Endometrial microvascular endothelial cells (primary cell): ENCODE data around the gene HSPB7. TPM values are rescaled to one million over a fixed set of nuclear protein-coding genes. Genes with fewer than 3 reads are reported as not detected.
"Not testable (repeated sequence)": the region's sequence is repeated elsewhere in the genome, so short reads cannot be mapped to it uniquely, and the experiment has no call there.

Experiments
- in situ Hi-C: cut with HindIII; loops from 2 replicates; pipeline ENCODE4 v1.10.0; 2017; ENCODE audit warnings: low sequenced_read_pairs, low pct_unique_long_range_greater_than_20kb; ENCODE audit errors: inconsistent ontology term
- total RNA-seq: library from RNA; depleted of rRNA; stranded (reverse); fragments of >200 nt; gene quantifications from one replicate; pipeline ENCODE4 v1.2.3, GENCODE V29; 2015; ENCODE audit errors: inconsistent ontology term

Gene HSPB7
- not detected for total RNA-seq

DNA sequence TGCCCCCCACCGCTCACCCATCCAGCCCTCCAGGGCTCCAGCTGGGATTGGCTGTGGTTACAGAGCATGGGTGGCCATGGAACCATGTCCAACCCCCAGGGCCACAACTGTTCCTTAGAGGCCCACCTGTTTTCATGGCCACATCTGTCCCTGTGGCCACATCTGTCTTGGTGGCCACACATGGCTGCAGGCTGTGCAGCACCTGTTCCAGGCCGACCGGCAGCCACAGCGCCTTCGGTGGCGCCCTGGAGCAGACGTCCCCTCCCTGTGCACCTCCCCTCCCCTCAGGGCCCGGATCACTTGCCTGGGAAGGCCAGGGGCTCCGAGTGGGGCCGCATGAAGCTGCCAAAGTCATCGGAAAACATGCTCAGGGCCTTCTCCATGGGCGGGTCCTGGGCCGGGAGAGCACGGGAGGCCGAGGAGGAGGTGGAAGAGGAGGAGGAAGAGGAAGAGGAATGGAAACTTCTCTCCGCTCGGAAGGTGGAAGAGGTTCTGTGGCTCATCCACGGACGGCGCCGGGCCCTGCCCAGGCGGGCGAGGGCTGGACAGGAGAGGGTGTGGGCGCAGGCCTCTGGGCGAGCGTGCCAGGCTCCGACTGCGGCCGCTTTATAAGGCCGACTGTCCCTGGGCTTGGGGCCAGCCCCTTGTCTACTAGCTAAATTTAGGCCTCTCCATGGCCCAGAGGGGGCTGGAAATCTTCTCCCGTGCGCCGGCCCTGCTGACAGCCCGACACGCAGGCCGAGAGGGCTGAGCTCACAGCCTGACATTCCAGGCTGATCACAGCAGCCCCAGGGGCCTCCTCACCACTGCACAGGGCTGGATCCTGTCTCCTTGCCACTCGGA lies at the start of gene HSPB7:
TSS of gene HSPB7 (minus strand) at position 583 of the 843 bp plus-strand sequence. CDS start at position 503, 80 bp downstream.
- in situ Hi-C loops = no loop called here

DNA sequence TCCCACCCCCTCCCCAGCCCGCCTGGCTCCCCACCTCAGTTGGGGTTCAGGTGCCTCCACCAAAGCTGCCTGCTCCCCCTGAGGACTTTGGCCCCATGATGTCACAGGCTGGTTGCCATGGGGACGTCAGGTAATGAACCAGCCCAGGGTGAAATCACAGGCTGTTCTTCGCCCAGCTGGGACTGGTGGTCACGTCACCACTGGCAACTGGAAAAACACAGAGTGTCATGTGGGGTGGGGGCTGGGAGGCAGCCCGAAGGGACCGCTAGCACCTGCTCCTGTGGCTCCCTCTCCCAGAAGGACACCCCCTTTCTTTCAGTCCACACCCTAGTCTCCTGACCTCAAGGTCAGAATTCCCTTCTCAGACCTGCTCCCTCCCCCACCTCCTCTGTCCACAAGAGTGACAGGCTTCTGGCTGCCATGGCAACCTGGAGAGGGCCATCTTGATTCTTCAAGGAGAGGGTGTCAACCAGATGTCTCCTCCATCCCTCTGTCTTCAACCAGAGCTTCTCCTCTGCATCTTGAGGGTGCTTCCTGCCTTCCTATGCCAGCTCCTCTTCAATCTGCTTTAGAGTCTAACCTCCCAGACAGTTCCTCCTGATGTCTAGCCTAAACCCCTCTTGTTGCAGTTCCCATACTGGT lies 49.4 kb upstream of the HSPB7 start:
- in situ Hi-C loops = loop anchor here (10.0 kb wide), 1 partner anchor 148 kb away; the partner anchor contains the start of gene ARHGEF19

DNA sequence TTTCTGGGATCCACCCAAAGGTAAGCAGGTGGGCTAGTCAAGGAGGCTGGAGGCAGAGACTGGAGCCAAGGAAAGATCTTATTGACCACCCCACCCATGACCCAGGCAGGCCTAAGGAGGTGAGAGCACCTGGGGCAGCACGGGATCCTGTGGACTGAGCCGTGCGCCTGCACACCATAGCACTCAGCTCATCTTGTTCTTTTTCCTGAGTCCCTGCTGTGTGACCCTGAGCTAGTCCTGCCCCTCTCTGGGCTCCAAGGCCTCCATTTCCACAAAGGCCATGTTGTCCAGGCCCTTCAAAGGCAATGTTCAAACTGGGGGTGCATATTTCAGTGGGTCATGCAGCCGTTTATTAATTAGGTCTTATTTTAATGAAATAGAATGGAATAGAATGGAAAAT lies 48.4 kb upstream of the HSPB7 start:
- in situ Hi-C loops = loop anchor here (10.0 kb wide), 1 partner anchor 149 kb away; the partner anchor contains the start of gene ARHGEF19

DNA sequence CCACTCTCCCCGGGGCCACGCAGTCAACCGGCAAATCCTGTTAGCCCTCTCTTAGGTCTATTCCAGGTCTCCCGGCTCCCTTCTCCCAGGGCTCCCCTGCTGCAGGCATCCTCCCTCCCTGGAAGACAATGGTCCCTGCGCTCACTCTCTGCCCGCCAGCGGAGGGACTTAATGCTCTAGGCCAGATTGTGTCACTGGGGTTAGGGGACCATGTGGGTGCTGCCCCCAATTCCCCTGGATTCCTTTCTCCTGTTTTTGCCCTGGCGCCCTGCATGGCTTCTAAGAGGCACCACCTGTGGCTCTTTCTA lies 47.4 kb upstream of the HSPB7 start:
- in situ Hi-C loops = loop anchor here (10.0 kb wide), 1 partner anchor 150 kb away; the partner anchor contains the start of gene ARHGEF19

DNA sequence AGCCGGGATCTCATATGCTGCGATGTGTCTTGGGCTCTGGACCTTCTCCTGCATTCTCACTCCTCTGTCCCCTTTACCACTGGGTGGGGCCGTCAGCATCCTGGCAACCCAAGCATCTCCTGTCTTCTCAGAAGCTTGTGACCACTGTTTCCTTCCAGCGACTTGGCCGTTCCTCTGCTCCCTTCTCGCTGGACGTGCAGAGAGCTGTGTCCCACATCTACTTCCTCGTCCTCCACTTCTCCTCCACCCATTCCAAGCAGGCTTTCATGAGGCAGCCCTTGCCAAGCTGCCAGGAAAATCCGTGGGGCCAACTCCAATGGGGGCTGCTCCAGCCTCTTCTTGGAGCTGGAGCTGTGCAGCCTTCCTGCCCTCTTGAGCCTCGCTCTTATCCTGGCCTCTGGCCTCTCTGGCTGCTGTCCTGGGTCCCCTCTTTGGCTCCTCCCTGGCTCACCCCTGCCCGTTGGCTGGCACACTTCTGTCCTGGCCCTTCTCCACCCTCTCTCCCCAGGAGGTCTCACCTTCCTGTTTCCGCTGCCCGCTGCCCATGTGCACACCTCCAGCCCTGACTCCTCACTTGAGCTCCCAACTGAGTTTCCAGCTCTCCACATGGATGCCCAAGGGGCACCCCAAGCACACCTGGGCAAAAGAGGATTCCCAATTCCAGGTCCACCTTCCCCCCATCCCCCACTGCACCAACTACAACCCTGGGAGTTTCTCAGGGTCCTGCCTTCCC lies 46.9 kb upstream of the HSPB7 start:
- in situ Hi-C loops = loop anchor here (10.0 kb wide), 1 partner anchor 150 kb away; the partner anchor contains the start of gene ARHGEF19

DNA sequence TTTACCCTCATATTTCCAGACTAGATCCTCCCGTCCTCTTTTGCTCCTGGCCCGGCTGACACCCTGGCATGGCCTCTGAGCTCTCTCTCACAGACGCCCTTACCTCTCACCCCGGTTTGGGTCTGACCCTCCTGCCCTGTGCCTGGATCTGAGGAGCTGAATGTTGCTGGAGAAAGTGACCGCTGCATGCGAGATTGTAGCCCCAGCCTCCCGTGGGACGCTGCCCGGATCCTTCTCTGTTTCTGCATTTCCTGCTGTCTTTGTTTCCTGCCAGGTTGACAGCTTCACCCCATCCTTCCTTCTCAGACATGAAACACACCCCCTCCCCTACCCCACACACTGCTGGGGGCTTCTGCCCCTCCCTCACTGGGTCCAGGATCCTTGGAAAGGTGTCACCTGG lies 46.1 kb upstream of the HSPB7 start:
- in situ Hi-C loops = loop anchor here (10.0 kb wide), 1 partner anchor 151 kb away; the partner anchor contains the start of gene ARHGEF19

DNA sequence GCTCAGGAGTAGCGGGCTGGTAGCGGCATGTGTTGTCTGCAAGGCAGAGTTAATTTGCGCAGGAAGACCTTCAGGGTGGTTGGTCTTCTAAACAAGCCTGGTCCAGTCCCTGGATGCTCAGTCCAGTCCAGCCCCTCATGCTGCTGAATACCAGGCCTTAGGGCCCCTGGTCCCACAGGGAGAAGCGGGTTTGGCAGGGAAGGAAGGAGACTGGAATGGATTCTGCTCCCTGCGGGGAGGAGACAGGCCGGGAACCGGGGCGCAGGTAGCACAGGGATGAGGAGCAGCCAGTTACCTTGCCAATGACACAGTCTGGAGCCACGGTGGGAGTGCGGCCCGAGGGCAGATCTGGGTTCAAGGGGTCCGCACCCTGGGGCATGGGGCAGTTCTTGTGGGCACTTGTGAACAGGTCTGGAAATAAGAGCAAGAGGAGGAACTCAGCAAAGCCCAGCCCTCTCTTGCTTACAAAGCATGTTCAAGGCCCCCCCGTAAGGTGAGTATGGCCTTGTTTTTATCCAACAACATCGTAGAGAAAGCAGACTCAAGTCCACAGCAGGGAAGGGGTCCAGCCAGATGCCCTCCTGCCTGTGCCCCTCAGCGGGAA lies 45.5 kb upstream of the HSPB7 start:
- in situ Hi-C loops = loop anchor here (10.0 kb wide), 1 partner anchor 151 kb away; the partner anchor contains the start of gene ARHGEF19

DNA sequence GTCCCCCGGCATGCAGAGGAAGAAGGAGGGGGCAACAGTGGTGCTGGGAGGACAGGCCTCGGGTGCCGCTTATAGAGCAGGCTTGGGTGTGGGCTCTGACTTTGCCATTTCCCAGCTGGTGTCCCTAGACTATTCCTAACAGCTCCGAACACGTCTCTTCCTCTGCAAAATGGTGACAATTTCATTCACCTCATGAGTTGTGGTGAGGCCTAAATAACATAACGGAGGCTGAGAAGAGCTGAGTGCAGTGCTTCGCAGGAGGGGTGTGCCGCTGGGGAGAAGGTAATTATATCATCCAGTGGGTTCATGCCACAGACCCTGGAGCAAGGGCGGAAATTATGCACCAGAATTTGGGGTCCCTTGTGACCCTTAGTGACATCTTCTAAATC lies 44.8 kb upstream of the HSPB7 start:
- in situ Hi-C loops = loop anchor here (10.0 kb wide), 1 partner anchor 152 kb away; the partner anchor contains the start of gene ARHGEF19

DNA sequence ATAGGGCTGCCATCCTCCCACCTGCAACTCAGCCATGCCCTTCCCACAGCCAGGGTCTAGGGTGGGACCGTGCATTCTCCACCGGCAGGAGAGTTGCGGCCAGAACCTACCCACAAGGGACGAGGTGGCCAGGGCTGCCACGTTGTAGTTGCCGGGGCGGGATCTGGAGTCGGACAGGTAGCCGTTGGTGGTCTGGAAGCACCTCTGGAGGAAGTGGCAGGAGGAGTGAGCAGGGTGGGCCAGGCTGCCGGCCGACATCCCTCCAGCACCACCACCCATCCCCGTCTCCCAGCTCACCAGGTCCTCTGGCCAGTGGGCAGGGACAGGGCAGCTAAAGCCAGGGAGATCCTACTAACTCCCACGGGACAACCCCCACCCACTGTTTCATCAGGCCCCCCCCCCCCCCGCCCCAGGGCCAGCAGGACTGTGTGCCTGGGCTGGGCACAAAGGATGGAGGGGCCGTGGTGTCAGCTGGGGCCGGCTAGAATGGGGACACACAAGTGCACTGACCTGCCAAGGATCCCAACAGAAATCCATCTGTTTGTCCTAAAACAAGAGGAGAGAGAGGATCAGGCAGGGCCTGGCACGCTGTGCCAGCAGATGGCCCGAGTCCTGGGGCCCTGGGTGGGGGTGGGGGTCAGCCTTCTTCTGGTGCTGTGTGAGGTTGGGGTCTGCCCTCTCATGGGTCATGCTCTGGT lies 44.3 kb upstream of the HSPB7 start:
- in situ Hi-C loops = loop anchor here (10.0 kb wide), 1 partner anchor 153 kb away; the partner anchor contains the start of gene ARHGEF19

DNA sequence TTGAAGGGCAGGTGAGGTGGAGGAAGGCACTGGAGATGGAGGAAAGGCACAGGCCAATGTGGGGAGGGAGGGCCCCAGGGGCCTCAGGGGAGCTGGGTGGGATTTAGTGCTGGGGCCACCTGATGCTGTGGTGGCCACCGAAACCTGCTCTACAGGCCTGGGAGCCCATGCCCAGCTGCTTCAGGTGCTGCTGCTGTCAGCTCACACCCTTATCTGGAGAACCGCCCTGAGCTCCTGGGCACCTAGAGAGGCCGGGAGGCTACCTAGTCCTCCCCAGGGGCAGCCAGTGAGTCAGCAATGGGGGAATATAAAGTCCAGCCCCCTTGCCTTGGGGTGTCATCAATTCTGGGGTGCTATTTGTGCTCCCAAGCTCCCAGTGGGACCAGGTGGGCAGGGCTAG lies 43.4 kb upstream of the HSPB7 start:
- in situ Hi-C loops = loop anchor here (10.0 kb wide), 1 partner anchor 154 kb away; the partner anchor contains the start of gene ARHGEF19

DNA sequence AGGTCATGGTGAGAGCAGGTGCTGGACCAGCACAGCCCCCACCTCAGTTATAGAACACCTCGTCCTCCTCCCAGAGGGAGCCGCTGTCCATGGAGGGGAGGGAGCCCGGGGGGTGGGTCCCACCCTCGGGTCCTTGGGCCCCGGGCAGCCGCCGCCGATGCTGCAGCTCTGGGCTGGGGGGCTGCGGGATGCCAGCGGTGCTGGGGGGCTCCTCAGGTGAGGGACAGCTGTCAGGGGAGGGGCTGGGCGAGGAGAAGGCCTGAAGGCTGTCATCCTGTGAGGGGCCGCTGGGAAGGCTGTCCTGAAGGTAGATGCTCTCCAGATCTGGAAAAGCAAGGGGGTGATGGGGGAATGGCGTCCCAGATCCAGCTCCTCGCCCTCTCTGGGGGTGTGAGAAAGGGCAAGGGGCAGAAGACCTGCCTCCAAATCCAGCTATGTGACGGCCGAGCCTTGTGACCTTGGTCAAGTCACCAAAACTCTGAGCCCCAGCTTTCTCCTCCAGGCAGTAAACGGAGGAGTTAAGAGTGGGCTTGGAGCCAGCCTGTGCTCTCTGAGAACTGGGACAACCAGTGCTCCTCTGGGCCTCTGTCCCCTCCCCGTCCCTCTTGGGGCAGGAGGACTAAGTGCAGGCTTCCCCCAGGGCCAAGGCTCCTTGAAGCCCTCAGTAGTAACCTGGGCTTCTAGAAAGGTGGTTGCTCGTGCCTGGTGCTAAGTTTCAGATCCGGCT lies 40.7 kb upstream of the HSPB7 start:
- in situ Hi-C loops = not testable (repeated sequence)

DNA sequence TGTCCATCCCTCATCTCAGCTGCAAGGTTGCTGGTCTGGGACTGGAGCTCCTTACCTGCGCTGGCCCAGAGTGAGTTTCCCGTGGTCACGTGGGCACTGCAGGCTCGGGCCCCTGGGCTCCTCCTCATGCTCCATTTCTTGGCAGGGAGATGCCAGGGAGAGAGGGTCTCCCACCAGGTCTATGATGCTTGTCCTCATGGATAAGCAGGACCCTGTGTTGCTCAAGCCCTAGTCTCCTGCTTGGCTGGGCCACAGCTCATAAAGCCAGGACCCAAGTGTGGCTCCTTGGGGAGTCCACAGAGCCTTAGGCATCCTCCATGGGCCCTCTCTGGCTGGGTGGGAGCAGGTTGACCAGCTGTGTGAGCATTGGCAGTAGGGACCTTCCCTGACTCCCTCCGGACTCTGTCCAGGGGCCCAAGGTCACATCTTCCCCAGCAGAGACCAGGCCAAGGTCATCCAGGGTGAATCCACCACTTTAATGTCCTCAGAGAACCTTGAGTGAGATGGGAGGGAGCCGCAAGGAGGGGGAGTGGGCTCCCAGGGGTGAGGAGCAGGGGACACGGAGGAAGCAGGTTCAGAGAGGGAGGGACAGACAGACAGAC lies 39.6 kb upstream of the HSPB7 start:
- in situ Hi-C loops = not testable (repeated sequence)

DNA sequence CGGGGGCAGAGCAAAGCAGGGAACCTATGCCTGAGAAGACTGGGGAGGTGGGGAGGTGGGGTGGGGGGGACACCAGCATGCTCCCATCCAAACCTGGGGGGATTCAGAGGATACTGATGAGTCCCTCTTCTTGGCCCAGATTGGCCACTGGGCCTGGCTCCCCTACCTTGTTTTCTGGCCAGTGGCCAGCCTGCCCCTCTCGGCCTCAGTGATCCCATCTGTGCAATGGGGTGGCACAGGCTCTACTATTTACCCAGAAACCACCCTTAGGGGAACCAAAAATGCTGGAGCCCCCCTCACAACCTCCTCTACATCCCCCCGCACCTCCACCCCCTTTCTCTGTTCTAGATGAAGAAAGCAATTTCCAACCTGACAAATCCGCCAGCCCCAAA lies 38.7 kb upstream of the HSPB7 start:
- in situ Hi-C loops = not testable (repeated sequence)

DNA sequence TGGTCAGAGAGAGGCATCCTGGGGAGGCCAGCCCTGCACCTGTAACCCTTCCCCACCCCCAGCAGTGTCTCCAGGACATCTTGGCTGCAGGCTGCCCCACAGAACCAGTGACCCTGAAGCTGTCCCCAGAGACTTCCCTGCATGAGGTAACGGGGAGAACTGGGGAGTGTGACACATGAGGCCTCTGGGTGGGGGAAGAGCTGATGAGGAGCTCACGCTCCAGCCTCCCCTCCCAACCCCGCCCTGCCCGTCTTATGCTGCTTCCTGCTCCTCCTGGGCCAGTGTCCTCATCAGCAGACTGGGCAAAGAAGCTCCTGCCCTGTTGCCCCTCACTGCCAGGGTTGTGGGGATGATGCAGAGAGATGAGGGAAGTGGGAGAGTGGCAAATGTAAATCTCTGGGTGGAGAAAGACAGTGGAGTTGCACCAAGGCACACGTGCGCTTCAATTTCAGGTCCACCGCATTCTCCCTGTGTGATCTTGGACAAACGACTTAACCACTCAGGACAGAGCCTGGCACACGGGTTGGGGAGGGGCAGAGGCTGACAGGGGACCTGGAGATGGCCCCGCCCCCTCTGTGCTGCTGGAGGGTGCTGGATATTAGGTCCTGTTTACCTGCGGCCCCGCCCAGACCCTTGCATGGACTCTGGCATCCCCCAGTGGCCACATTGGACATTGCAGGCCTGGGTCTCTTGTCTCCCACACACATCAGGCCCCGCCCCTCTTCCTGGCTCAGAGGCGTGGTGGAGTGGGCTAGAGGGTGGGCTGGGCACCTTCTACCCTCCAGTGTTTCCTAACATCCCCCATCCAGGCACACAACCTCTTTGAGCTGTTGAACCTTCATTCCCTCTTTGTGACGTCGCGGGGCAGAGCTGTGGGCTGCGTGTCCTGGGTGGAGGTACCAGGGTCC lies 38.0 kb upstream of the HSPB7 start:
- in situ Hi-C loops = no loop called here

DNA sequence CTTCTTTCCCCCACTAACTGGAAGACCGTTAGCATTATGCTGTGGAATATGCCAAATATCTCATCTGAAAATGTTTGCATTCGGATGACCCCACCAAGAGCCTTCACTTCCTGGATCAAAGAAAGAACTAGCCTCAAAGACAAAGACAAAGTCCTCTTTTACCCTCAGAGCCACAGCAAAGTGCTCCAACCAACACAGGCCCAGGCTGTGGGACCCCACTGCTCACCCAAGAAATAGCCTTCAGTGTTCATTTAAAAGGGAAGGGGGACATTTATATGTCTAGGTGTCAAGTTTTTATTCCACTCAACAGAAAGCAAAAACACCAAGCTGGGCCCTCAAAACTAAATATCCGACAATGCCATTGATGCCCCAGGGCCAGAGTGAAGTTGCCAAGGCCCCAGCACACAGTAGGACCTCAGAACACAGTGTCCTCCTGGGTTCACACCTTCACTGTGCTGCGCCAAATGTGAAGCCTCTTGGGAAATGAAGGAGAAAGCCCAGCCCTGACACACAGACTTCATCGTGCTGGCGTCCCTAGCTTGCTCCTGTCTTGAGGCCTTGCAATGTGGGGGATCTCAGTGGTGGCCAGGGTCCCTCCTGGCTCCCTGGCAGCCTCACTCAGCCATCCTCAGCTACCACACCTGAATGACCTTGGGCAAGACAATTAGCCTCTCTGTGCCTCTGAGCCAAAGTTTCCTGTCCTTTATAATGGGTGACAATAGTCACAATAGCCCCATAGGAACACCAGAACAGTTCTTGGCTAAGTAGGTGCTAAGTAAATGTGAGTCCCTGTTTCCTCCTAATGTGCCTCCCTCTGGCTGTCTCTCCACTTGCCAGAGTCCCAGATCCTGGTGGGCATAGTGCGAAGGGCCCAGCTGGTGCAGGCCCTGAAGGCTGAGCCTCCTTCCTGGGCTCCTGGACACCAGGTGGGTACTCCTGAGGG lies 37.0 kb upstream of the HSPB7 start:
- in situ Hi-C loops = no loop called here
